ENCODE results near the gene PTPRG. TPM values are rescaled to one million over a fixed set of nuclear protein-coding genes. Genes with fewer than 3 reads are reported as not detected.

The PTPRG gene
- total RNA-seq, 1 donor from 2014 or later: 25.2 TPM

DNA sequence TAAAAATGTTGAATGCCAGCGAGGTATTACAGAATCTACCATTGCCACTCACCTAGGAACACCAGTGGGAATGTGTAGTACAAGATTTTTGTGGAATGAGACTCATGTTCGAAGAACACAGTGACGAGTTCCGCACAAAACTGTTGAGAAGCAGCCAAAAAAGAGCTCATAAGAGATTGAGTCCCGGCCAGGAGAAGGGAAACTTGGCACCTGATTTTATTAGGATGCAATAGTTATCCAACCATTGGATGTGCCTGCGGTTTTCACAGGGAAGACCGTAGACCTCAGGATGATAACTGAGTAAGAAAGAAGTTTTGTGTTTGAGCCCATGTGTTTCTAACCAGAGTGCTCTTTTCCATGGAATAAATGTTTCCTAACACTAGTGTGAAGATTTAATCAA, 88.9 kb downstream of the PTPRG start:
- Histone ChIP-seq H3K4me3 (ENCODE audit: low read depth, low read length) (no peak overlapping the region), H3K36me3 (ENCODE audit: control insufficient read depth, insufficient read depth, low read length) (no peaks in the 10 kb centered on the region), H3K27me3 (ENCODE audit: control insufficient read depth, insufficient read depth, low read length) (no peaks in the 10 kb centered on the region)
- TF ChIP-seq, protein P1, sequence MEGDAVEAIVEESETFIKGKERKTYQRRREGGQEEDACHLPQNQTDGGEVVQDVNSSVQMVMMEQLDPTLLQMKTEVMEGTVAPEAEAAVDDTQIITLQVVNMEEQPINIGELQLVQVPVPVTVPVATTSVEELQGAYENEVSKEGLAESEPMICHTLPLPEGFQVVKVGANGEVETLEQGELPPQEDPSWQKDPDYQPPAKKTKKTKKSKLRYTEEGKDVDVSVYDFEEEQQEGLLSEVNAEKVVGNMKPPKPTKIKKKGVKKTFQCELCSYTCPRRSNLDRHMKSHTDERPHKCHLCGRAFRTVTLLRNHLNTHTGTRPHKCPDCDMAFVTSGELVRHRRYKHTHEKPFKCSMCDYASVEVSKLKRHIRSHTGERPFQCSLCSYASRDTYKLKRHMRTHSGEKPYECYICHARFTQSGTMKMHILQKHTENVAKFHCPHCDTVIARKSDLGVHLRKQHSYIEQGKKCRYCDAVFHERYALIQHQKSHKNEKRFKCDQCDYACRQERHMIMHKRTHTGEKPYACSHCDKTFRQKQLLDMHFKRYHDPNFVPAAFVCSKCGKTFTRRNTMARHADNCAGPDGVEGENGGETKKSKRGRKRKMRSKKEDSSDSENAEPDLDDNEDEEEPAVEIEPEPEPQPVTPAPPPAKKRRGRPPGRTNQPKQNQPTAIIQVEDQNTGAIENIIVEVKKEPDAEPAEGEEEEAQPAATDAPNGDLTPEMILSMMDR (IDR thresholded peaks at IDR 0.05; ENCODE audit: insufficient read depth, low read length, poor library complexity, severe bottlenecking): no peak
- DNase-seq (ENCODE audit: low read depth): no peak

DNA sequence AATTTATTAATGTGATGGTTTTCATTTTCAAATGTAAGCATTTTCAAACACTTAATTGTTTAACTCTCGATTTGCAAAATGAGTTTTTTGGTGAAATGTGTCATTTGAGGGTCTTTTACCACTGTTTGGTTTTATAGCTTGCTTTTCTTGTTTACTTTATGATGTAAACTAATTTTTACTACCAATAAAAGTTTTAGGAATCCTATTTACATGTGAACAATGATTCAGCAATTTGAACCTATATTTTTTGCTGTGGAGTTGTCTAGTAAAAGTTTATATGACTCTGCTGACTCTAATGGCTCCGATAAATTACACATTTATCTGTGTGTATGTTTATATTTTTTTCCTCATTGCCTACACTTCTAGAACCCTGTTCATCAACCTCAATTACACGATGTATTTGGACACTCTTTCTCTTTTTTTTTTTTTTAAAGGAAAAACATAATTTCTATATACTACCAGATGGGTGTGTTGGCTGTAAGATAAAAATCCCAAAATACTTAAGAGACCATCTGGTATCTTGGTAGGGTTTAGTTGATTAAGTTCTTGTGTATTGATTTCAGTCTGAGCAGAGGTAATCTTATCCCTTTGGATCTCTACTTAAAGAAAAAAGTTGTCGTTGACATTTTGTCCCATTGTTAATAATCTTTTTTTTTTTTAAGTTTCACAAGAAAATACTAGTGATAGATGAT, 89.5 kb downstream of the PTPRG start:
- no peaks in the 10 kb centered on the region for H3K36me3 ChIP-seq (ENCODE audit: control insufficient read depth, insufficient read depth, low read length)
- no peaks in the 10 kb centered on the region for H3K27me3 ChIP-seq (ENCODE audit: control insufficient read depth, insufficient read depth, low read length)
- H3K4me3 ChIP-seq (ENCODE audit: low read depth, low read length): no peak overlapping the region
- no peak for DNase-seq (ENCODE audit: low read depth)
- TF ChIP-seq, protein P1 (IDR thresholded peaks at IDR 0.05; ENCODE audit: insufficient read depth, low read length, poor library complexity, severe bottlenecking): no peak

DNA sequence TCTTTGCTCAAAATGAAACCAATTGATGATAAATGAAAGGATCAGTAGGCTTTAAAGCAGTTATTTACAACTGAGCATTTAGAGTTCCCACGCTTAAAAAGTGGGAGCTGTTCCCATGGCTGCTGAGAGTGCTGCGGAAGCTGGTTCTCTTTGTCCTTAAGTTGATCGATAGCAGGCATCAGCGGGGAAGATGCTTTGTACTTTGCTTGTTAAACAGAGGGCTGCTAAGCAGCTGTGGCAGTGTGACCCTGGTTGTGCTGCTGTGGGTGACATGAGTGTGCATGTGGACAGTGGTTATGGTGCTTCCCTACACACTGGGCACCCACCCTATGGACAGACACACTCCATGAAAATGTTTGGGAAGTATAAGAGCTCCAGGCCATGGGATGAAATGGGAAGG, 96.3 kb downstream of the PTPRG start:
- H3K4me3 ChIP-seq (ENCODE audit: low read depth, low read length): no peak overlapping the region
- TF ChIP-seq, protein P1 (IDR thresholded peaks at IDR 0.05; ENCODE audit: insufficient read depth, low read length, poor library complexity, severe bottlenecking): no peak

DNA sequence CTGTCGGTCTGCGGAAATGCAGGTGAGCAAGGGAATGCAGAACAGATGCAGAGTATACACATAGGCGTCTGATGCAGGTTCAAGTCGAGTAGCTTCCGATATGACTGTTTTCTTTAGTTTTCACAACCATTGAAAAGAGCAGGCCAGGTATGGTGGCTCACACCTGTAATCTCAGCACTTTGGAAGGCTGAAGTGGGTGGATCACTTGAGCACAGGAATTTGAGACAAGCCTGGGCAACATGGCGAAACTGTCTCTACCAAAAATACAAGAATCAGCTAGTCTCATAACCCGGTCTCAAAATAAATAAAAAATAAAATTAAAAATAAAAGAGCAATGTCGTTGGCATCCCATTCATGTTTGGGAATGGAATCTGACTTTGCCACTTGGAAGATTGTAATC, 101.5 kb downstream of the PTPRG start:
- no peak for DNase-seq (ENCODE audit: low read depth)
- TF ChIP-seq, protein P1 (IDR thresholded peaks at IDR 0.05; ENCODE audit: insufficient read depth, low read length, poor library complexity, severe bottlenecking): no peak
- H3K36me3 ChIP-seq (ENCODE audit: control insufficient read depth, insufficient read depth, low read length): no peaks in the 10 kb centered on the region
- no peak overlapping the region for H3K4me3 ChIP-seq (ENCODE audit: low read depth, low read length)
- H3K27me3 ChIP-seq (ENCODE audit: control insufficient read depth, insufficient read depth, low read length): no peaks in the 10 kb centered on the region

More for the DNA sequence above, 96.3 kb downstream of the PTPRG start:
- Histone ChIP-seq H3K36me3 (ENCODE audit: control insufficient read depth, insufficient read depth, low read length) (no peaks in the 10 kb centered on the region), H3K27me3 (ENCODE audit: control insufficient read depth, insufficient read depth, low read length) (no peaks in the 10 kb centered on the region)
- no peak for DNase-seq (ENCODE audit: low read depth)

DNA sequence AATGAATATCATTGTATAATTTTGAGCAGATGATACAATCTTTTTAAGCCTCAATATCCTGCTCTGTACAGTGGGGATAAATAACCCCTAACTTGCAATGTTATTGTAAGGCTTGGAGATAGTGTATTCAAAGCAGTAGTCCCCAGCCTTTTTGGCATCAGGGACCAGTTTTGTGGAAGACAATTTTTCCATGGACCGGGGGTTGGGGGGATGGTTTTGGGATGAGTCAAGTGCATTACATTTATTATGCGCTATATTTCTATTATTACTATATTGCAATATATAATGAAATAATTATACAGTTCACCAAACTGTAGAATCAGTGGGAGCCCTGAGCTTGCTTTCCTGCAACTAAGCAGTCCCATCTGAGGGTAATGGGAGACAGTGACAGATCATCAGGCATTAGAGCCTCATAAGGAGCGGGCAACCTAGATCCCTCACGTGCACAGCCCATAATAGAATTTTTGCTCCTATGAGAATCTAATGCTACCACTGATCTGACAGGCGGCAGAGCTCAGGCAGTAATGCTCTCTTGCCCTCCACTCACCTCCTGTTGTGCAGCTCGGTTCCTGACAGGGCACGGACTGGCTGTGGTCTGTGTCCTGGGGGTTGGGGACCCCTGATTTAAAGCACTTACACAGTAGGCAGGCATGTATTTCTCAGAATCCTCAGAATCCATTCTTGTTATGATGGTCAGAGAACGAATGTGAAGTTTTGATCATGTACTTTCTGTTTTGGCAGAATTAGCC, 102.2 kb downstream of the PTPRG start:
- TF ChIP-seq, protein P1 (IDR thresholded peaks at IDR 0.05; ENCODE audit: insufficient read depth, low read length, poor library complexity, severe bottlenecking): no peak
- H3K36me3 ChIP-seq (ENCODE audit: control insufficient read depth, insufficient read depth, low read length): no peaks in the 10 kb centered on the region
- DNase-seq (ENCODE audit: low read depth): no peak
- no peak overlapping the region for H3K4me3 ChIP-seq (ENCODE audit: low read depth, low read length)
- H3K27me3 ChIP-seq (ENCODE audit: control insufficient read depth, insufficient read depth, low read length): no peaks in the 10 kb centered on the region
